GM12878 (cell line): ENCODE data around the gene GADD45A. TPM values are rescaled to one million over a fixed set of nuclear protein-coding genes. Genes with fewer than 3 reads are reported as not detected.

Experiments used
- ATAC-seq: fragments of 200-7000 bp; cut with Tn5 transposase; 3 replicates; pipeline ENCODE4 v1.9.1; 2020; ENCODE audit warnings: mild to moderate bottlenecking, moderate library complexity
- BruUV-seq: library from RNA; stranded (reverse); fragments of 400-500 nt; replicated peaks from 2 replicates; lab custom pipeline; 2021; lab: Mats Ljungman, UMichigan
- CTCF ChIA-PET: fragments of 300-600 bp; sonication (Branson Sonifier 250); formaldehyde crosslinking; extraction: SDS; loops from one replicate; lab custom pipeline; 2021; ENCODE audit warnings: inconsistent platforms; lab: Yijun Ruan, JAX
- POLR2A ChIA-PET: fragments of 350-600 bp; formaldehyde crosslinking; extraction: SDS; loops from one replicate; lab custom pipeline; 2021; ENCODE audit warnings: inconsistent platforms; lab: Charles Lee
- RAD21 ChIA-PET: fragments of 300-600 bp; sonication (Branson Sonifier 250); formaldehyde crosslinking; loops from one replicate; lab custom pipeline; 2023; ENCODE audit warnings: antibody characterized with exemption; ENCODE audit not compliant: unreplicated experiment; lab: Charles Lee
- SMC1A ChIA-PET: fragments of 300-600 bp; sonication (Branson Sonifier 250); formaldehyde crosslinking; loops from one replicate; lab custom pipeline; 2023; ENCODE audit not compliant: unreplicated experiment, uncharacterized antibody; lab: Charles Lee
- DNase-seq: peaks from one replicate; pipeline ENCODE4 v3.0.0-alpha.2; 2011; ENCODE audit warnings: low read depth, low spot score
- FAIRE-seq: peaks from 3 replicates; lab custom pipeline; 2011; peaks lifted over from hg19 to GRCh38; lab: Jason Lieb, UNC
- H2AFZ ChIP-seq: 2 replicates; pipeline ENCODE4 v1.6.0; 2011; ENCODE audit warnings: low read depth, low read length, control low read depth; ENCODE audit not compliant: control insufficient read depth
- H3K27ac ChIP-seq: 2 replicates; pipeline ENCODE4 v1.5.1; 2011; ENCODE audit warnings: control low read depth; ENCODE audit not compliant: control insufficient read depth, insufficient read depth
- H3K27me3 ChIP-seq, 2 experiments: replicated peaks in 1 of 2; 2 replicates each; pipeline versions ENCODE4 v1.6.0 to v1.6.1; 2011; ENCODE audit warnings: low read length in 1 of 2; ENCODE audit not compliant: control insufficient read depth in 2 of 2, insufficient read depth in 2 of 2
- H3K36me3 ChIP-seq, 2 experiments: 2 replicates each; pipeline ENCODE4 v1.5.1; 2011; ENCODE audit warnings: low read length in 1 of 2; ENCODE audit not compliant: control insufficient read depth in 2 of 2, insufficient read depth in 2 of 2
- H3K4me1 ChIP-seq: 2 replicates; pipeline ENCODE4 v1.6.1; 2011; ENCODE audit warnings: mild to moderate bottlenecking, low read length, moderate library complexity, mixed read lengths; ENCODE audit not compliant: control insufficient read depth, insufficient read depth
- H3K4me2 ChIP-seq: 2 replicates; pipeline ENCODE4 v1.6.0; 2011; ENCODE audit warnings: control low read depth; ENCODE audit not compliant: control insufficient read depth, insufficient read depth
- H3K4me3 ChIP-seq: fragments of 200-600 bp; sonication (generic); 2 replicates; pipeline ENCODE4 v1.5.1; 2016
- H3K79me2 ChIP-seq: 2 replicates; pipeline ENCODE4 v1.6.0; 2011; ENCODE audit warnings: low read length; ENCODE audit not compliant: control insufficient read depth, insufficient read depth
- H3K9ac ChIP-seq: 2 replicates; pipeline ENCODE4 v1.8.0; 2011; ENCODE audit warnings: low read length, control low read depth, mixed read lengths; ENCODE audit not compliant: control insufficient read depth, insufficient read depth
- H3K9me3 ChIP-seq: replicated peaks from 3 replicates; pipeline ENCODE4 v1.5.1; 2011; ENCODE audit warnings: mild to moderate bottlenecking, low read length; ENCODE audit not compliant: control insufficient read depth, insufficient read depth
- H4K20me1 ChIP-seq: 2 replicates; pipeline ENCODE4 v1.6.0; 2011; ENCODE audit not compliant: control insufficient read depth, insufficient read depth
- BACH1 ChIP-seq: fragments of 450-650 bp; IDR thresholded peaks from 2 replicates; pipeline ENCODE4 v1.6.1; 2017; ENCODE audit warnings: mild to moderate bottlenecking, borderline replicate concordance
- BCL11A ChIP-seq: IDR thresholded peaks from 2 replicates; pipeline ENCODE4 v1.6.1; 2011; ENCODE audit warnings: low read depth, low read length
- BMI1 ChIP-seq: fragments of 450-650 bp; IDR thresholded peaks from 2 replicates; pipeline ENCODE4 v1.6.1; 2016; ENCODE audit warnings: mild to moderate bottlenecking, moderate library complexity, borderline replicate concordance
- CREM ChIP-seq: IDR thresholded peaks from 2 replicates; pipeline ENCODE4 v1.6.1; 2014; ENCODE audit warnings: antibody characterized with exemption, low read depth
- MTA2 ChIP-seq: fragments of 450-650 bp; IDR thresholded peaks from 2 replicates; pipeline ENCODE4 v1.6.1; 2016; ENCODE audit warnings: low read depth, mild to moderate bottlenecking, moderate library complexity
- MTA3 ChIP-seq: IDR thresholded peaks from 2 replicates; pipeline ENCODE4 v1.6.1; 2012; ENCODE audit warnings: low read length, inconsistent platforms, borderline replicate concordance
- NBN ChIP-seq: fragments of 450-650 bp; IDR thresholded peaks from 2 replicates; pipeline ENCODE4 v1.6.1; 2016
- NFXL1 ChIP-seq: fragments of 450-650 bp; IDR thresholded peaks from 2 replicates; pipeline ENCODE4 v1.6.1; 2017; ENCODE audit warnings: antibody characterized with exemption, mild to moderate bottlenecking, borderline replicate concordance
- POU2F2 ChIP-seq: IDR thresholded peaks from 3 replicates; pipeline ENCODE4 v1.6.1; 2011; ENCODE audit warnings: low read depth, mild to moderate bottlenecking, low read length, borderline replicate concordance
- RCOR1 ChIP-seq: conservative IDR thresholded peaks from 2 replicates; pipeline ENCODE4 v1.6.1; 2012; ENCODE audit warnings: low read depth, low read length, improper control_type of control experiment
- SIX5 ChIP-seq: IDR thresholded peaks from 2 replicates; pipeline ENCODE4 v1.6.1; 2011; ENCODE audit warnings: mild to moderate bottlenecking, low read depth, low read length, moderate library complexity; ENCODE audit not compliant: severe bottlenecking
- SREBF1 ChIP-seq: IDR thresholded peaks from 2 replicates; pipeline ENCODE4 v1.6.1; 2012; ENCODE audit warnings: mild to moderate bottlenecking, low read length
- SUZ12 ChIP-seq: fragments of 200-600 bp; sonication (generic); IDR thresholded peaks from one replicate; pipeline ENCODE4 v1.6.1; 2018; ENCODE audit warnings: antibody characterized with exemption, mild to moderate bottlenecking; ENCODE audit not compliant: unreplicated experiment
- TBL1XR1 ChIP-seq: IDR thresholded peaks from 2 replicates; pipeline ENCODE4 v1.6.1; 2012; ENCODE audit warnings: low read depth, low read length, improper control_type of control experiment
- ZNF622 ChIP-seq: fragments of 450-650 bp; IDR thresholded peaks from 2 replicates; pipeline ENCODE4 v1.6.1; 2017; ENCODE audit warnings: mild to moderate bottlenecking, inconsistent platforms
- WGBS: methylation state at CpG from one replicate; pipeline ENCODE4 v1.1.6; 2016; ENCODE audit warnings: low lambda C conversion rate; ENCODE audit not compliant: insufficient replicate concordance, insufficient coverage; ENCODE audit errors: missing lambda C conversion rate; 5-methylcytosine and 5-hydroxymethylcytosine counted together
- in situ Hi-C: fragments of 300-500 bp; cut with MboI; formaldehyde crosslinking; loops from 9 replicates; pipeline ENCODE4 v1.14.3; 2018; ENCODE audit warnings: mixed read lengths
- intact Hi-C: fragments of 100-400 bp; cut with micrococcal nuclease; formaldehyde crosslinking; loops from one replicate; pipeline ENCODE4 v1.14.2; 2022; ENCODE audit not compliant: unreplicated experiment
- polyA plus RNA-seq, 11 experiments: library from polyadenylated mRNA; depleted of rRNA in 4 of 11; unstranded in 6 of 11; stranded (reverse) in 5 of 11; fragments of >200 nt; fragmentation: Nextera tagmentation in 4 of 11; fragmentation: Illumina TruSeq in 1 of 11; extraction: Ambion mirVana in 4 of 11; extraction: Trizol in 1 of 11; gene quantifications; 1 replicate in 1 of 11; 2 replicates in 10 of 11; pipeline versions ENCODE4 v1.2.1 to v1.2.3, GENCODE V29; 2011 to 2016; ENCODE audit warnings: inconsistent platforms in 2 of 11, missing spikeins in 2 of 11, low read depth in 1 of 11
- total RNA-seq, 4 experiments: library from RNA; depleted of rRNA in 3 of 4; stranded (reverse); fragments of >200 nt in 3 of 4; fragmentation: Illumina TruSeq in 1 of 4; extraction: Trizol in 1 of 4; gene quantifications; 2 replicates each; pipeline versions ENCODE4 v1.2.1 to v1.2.3, GENCODE V29; 2013 to 2021

GADD45A gene
- total and polyA plus RNA-seq, 10 of the 15 experiments (the other 5 are each of a cell fraction or from before 2014, with no cell fraction given) = 4.7 to 48.9 (median 18.5) TPM

- H4K20me1 ChIP-seq = no peaks in the 10 kb centered on the region
- H3K4me3 ChIP-seq = no peak overlapping the region
- 29% methylated on average over 2 of the region's 2 CpGs for WGBS
- H3K4me2 ChIP-seq = no peak overlapping the region
- ATAC-seq (no peak), FAIRE-seq (no peak), DNase-seq (no peak)
- H3K27ac ChIP-seq = no peak overlapping the region
- BruUV-seq = no TSS peak
- no peaks in the 10 kb centered on the region; a peak in 1 of 4 replicates for H3K27me3 ChIP-seq
- in situ Hi-C loops (no loop called here), intact Hi-C loops (no loop called here)
- CTCF ChIA-PET = interaction anchor here (1.0 to 1.8 kb wide), 2 partner anchors 9 to 98 kb away, joined by 4 to 5 read pairs; no protein-coding TSS in a partner anchor
- POLR2A ChIA-PET = no interaction called here
- SMC1A ChIA-PET = interaction anchor here (0.8 to 1.8 kb wide), 4 partner anchors 12 to 25 kb away, joined by 3 to 5 read pairs (median 3); no protein-coding TSS in a partner anchor
- no peaks in the 10 kb centered on the region for H3K36me3 ChIP-seq
- no peaks in the 10 kb centered on the region for H3K79me2 ChIP-seq
- no peak overlapping the region for H3K9ac ChIP-seq
- H3K4me1 ChIP-seq = no peaks in the 10 kb centered on the region
- no peak for TF ChIP-seq CREM
- no peak for TF ChIP-seq BMI1
- no peak for TF ChIP-seq TBL1XR1
- no peak for TF ChIP-seq SUZ12
- no peak for TF ChIP-seq ZNF622
- TF ChIP-seq RCOR1 = no peak
- no peak for TF ChIP-seq POU2F2
- no peak for TF ChIP-seq NFXL1
- TF ChIP-seq, all 136 proteins: peak for 0
- Histone ChIP-seq H2AFZ (no peak overlapping the region), H3K9me3 (no peaks in the 10 kb centered on the region)
- RAD21 ChIA-PET = interaction anchor here (0.7 to 0.8 kb wide), 2 partner anchors 26 to 101 kb away, joined by 3 to 4 read pairs; partner anchors contain the start of gene GADD45A
These were observed 25.8 kb upstream of the GADD45A start for GRCh38 chr1:67659229-67659628.

- RAD21 ChIA-PET = interaction anchor here (1.3 kb wide), 1 partner anchor 97 kb away, joined by 6 read pairs; no protein-coding TSS in a partner anchor
- no peaks in the 10 kb centered on the region for H3K9me3 ChIP-seq
These were observed 22.1 kb upstream of the GADD45A start for GRCh38 chr1:67662884-67663283.

More at GRCh38 chr1:67662884-67663283, 22.1 kb upstream of the GADD45A start:
- Histone ChIP-seq H3K4me3 (no peak overlapping the region), H3K79me2 (no peaks in the 10 kb centered on the region), H4K20me1 (no peaks in the 10 kb centered on the region), H3K36me3 (no peaks in the 10 kb centered on the region), H3K9ac (no peak overlapping the region)
- no TSS peak for BruUV-seq
- ChIA-PET CTCF (interaction anchor here (1.3 to 1.8 kb wide), 2 partner anchors 97 to 101 kb away, joined by 3 to 5 read pairs; no protein-coding TSS in a partner anchor), POLR2A (no interaction called here), SMC1A (interaction anchor here (1.8 kb wide), 1 partner anchor 53 kb away, joined by 5 read pairs; no protein-coding TSS in a partner anchor)
- WGBS = 22% methylated on average over 6 of the region's 6 CpGs
- intact Hi-C loops = no loop called here
- no peak for FAIRE-seq
- no peak for TF ChIP-seq CREM
- TF ChIP-seq BCL11A = no peak
- no peak for TF ChIP-seq NBN
- no peak for TF ChIP-seq MTA2
- no peak for TF ChIP-seq SREBF1
- no peak for TF ChIP-seq MTA3
- TF ChIP-seq ZNF622 = no peak
- TF ChIP-seq BACH1 = no peak
- TF ChIP-seq SIX5 = no peak
- TF ChIP-seq, all 136 proteins: peak for 0
- Histone ChIP-seq H3K4me2 (no peak overlapping the region), H3K27ac (no peak overlapping the region), H3K27me3 (no peaks in the 10 kb centered on the region; a peak in 1 of 4 replicates), H2AFZ (no peak overlapping the region), H3K4me1 (no peaks in the 10 kb centered on the region)
- in situ Hi-C loops = no loop called here
- no peak for ATAC-seq
- no peak for DNase-seq
